Keratinocyte (primary cell): ENCODE results near the gene ZNF521. TPM values are rescaled to one million over a fixed set of nuclear protein-coding genes. Genes with fewer than 3 reads are reported as not detected.

Experiments
- DNase-seq: peaks from one replicate; pipeline ENCODE4 v3.0.0-alpha.2; 2011; ENCODE audit warnings: low read depth, missing footprints, low spot score
- FAIRE-seq: peaks from 2 replicates; lab custom pipeline; 2011; peaks lifted over from hg19 to GRCh38; lab: Jason Lieb, UNC
- H2AFZ ChIP-seq: 2 replicates; pipeline ENCODE4 v1.6.0; 2012; ENCODE audit warnings: low read length, control low read depth, inconsistent platforms; ENCODE audit not compliant: control insufficient read depth
- H3K27ac ChIP-seq: 2 replicates; pipeline ENCODE4 v1.5.1; 2011; ENCODE audit warnings: low read length; ENCODE audit not compliant: control insufficient read depth, insufficient read depth
- H3K27me3 ChIP-seq: 3 replicates; pipeline ENCODE4 v1.6.0; 2011; ENCODE audit warnings: low read length; ENCODE audit not compliant: control insufficient read depth, insufficient read depth; ENCODE audit errors: extremely low read depth
- H3K36me3 ChIP-seq, 2 experiments: 2 replicates in 1 of 2; 3 replicates in 1 of 2; pipeline ENCODE4 v1.5.1; 2011; ENCODE audit warnings: low read length in 2 of 2, mild to moderate bottlenecking in 1 of 2; ENCODE audit not compliant: control insufficient read depth in 2 of 2, insufficient read depth in 2 of 2; ENCODE audit errors: extremely low read depth in 1 of 2
- H3K4me1 ChIP-seq: 3 replicates; pipeline ENCODE4 v1.5.1; 2011; ENCODE audit warnings: low read length; ENCODE audit not compliant: control insufficient read depth, insufficient read depth; ENCODE audit errors: extremely low read depth
- H3K4me2 ChIP-seq: 3 replicates; pipeline ENCODE4 v1.6.0; 2011; ENCODE audit warnings: low read depth, low read length; ENCODE audit not compliant: control insufficient read depth, insufficient read depth; ENCODE audit errors: extremely low read depth
- H3K4me3 ChIP-seq, 3 experiments: fragments of 200-600 bp in 1 of 3; sonication (generic) in 1 of 3; 2 replicates in 2 of 3; 3 replicates in 1 of 3; pipeline ENCODE4 v1.5.1; 2011 to 2016; ENCODE audit warnings: low read length in 3 of 3, mild to moderate bottlenecking in 3 of 3, control low read depth in 2 of 3, inconsistent platforms in 1 of 3, low read depth in 1 of 3, mixed read lengths in 1 of 3, mixed run types in 1 of 3, moderate library complexity in 1 of 3; ENCODE audit not compliant: control insufficient read depth in 2 of 3, insufficient read depth in 2 of 3; ENCODE audit errors: extremely low read depth in 1 of 3
- H3K79me2 ChIP-seq: 2 replicates; pipeline ENCODE4 v1.6.0; 2012; ENCODE audit warnings: low read length; ENCODE audit not compliant: control insufficient read depth, insufficient read depth
- H3K9ac ChIP-seq: 3 replicates; pipeline ENCODE4 v1.6.0; 2011; ENCODE audit warnings: low read length; ENCODE audit not compliant: control insufficient read depth, insufficient read depth; ENCODE audit errors: extremely low read depth
- H3K9me1 ChIP-seq: 3 replicates; pipeline ENCODE4 v1.6.0; 2011; ENCODE audit warnings: low read length; ENCODE audit not compliant: control insufficient read depth, insufficient read depth; ENCODE audit errors: extremely low read depth
- H3K9me3 ChIP-seq: 2 replicates; pipeline ENCODE4 v1.5.1; 2012; ENCODE audit warnings: low read depth, low read length; ENCODE audit not compliant: control insufficient read depth
- H4K20me1 ChIP-seq: 3 replicates; pipeline ENCODE4 v1.6.0; 2011; ENCODE audit warnings: low read length; ENCODE audit not compliant: control insufficient read depth, insufficient read depth; ENCODE audit errors: extremely low read depth
- EZH2 ChIP-seq: IDR thresholded peaks from one replicate; pipeline ENCODE4 v1.6.1; 2012; ENCODE audit warnings: inconsistent platforms, mild to moderate bottlenecking, low read length, moderate library complexity
- dilution Hi-C: fragments of 300-500 bp; cut with MboI; formaldehyde crosslinking; loops from one replicate; pipeline ENCODE4 v1.7.0; 2020; ENCODE audit warnings: low sequenced_read_pairs; ENCODE audit not compliant: extremely low pct_ligation_motif_present
- polyA plus RNA-seq, 5 experiments: library from polyadenylated mRNA; depleted of rRNA in 3 of 5; stranded (reverse) in 3 of 5; stranded (forward) in 1 of 5; unstranded in 1 of 5; fragments of >200 nt; gene quantifications; 1 replicate in 1 of 5; 2 replicates in 3 of 5; 3 replicates in 1 of 5; pipeline versions ENCODE4 v1.2.1 to v1.2.3, GENCODE V29; 2011 to 2012; ENCODE audit warnings: missing spikeins in 2 of 5, low read depth in 1 of 5, low replicate concordance in 1 of 5
- TF ChIP-seq, protein P1 (sequence below), 3 experiments: IDR thresholded peaks in 1 of 3; conservative IDR thresholded peaks in 1 of 3; optimal IDR thresholded peaks in 1 of 3; 2 replicates in 2 of 3; 3 replicates in 1 of 3; pipeline versions ENCODE3 to v1.5.1; 2011; ENCODE audit warnings: low read length in 3 of 3, mild to moderate bottlenecking in 3 of 3, moderate library complexity in 2 of 3, control low read depth in 1 of 3, inconsistent platforms in 1 of 3; ENCODE audit not compliant: insufficient read depth in 2 of 3; ENCODE audit errors: extremely low read depth in 1 of 3

ZNF521 gene
- polyA plus RNA-seq, 1 donor (not counting 4 experiments of a cell fraction or from before 2014, with no cell fraction given): 0.07 TPM

DNA sequence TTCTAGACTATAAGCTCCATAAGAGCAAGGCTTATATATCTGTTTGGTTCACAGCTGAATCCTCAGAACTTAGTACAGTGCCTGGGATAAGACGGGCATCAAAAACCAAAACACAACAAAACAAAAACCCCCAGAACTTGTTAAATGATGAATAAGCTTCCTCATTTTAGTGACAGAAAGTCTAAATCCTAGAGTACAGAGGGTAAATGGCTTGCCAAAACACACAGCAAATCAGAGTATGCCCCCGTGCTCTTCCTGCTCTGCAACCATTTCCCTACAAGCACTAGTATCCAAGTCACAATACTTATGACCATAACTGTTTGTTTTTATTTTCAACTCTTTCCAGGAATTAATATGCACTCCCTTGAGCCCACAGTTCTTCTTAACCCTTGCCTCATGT is 10.1 kb downstream of the ZNF521 start:
- dilution Hi-C loops: no loop called here
- DNase-seq (no peak), FAIRE-seq (no peak)
- no peak for TF ChIP-seq EZH2
- TF ChIP-seq, protein P1, sequence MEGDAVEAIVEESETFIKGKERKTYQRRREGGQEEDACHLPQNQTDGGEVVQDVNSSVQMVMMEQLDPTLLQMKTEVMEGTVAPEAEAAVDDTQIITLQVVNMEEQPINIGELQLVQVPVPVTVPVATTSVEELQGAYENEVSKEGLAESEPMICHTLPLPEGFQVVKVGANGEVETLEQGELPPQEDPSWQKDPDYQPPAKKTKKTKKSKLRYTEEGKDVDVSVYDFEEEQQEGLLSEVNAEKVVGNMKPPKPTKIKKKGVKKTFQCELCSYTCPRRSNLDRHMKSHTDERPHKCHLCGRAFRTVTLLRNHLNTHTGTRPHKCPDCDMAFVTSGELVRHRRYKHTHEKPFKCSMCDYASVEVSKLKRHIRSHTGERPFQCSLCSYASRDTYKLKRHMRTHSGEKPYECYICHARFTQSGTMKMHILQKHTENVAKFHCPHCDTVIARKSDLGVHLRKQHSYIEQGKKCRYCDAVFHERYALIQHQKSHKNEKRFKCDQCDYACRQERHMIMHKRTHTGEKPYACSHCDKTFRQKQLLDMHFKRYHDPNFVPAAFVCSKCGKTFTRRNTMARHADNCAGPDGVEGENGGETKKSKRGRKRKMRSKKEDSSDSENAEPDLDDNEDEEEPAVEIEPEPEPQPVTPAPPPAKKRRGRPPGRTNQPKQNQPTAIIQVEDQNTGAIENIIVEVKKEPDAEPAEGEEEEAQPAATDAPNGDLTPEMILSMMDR (optimal IDR thresholded peaks at IDR 0.05 in 1 of 3, IDR thresholded peaks at IDR 0.05 in 1 of 3, conservative IDR thresholded peaks at IDR 0.05 in 1 of 3; ENCODE audit: extremely low read depth in 1 of 3, insufficient read depth in 2 of 3, low read length in 3 of 3): no peak
- H3K79me2 ChIP-seq: no peaks in the 10 kb centered on the region
- H3K27ac ChIP-seq: no peak overlapping the region
- H2AFZ ChIP-seq: no peak overlapping the region
- H3K27me3 ChIP-seq: peaks cover 5% of the 10 kb centered on the region
- H3K4me3 ChIP-seq: no peak overlapping the region
- H3K4me2 ChIP-seq: no peak overlapping the region
- H3K4me1 ChIP-seq: no peaks in the 10 kb centered on the region
- no peak overlapping the region for H3K9ac ChIP-seq
- H3K36me3 ChIP-seq: no peaks in the 10 kb centered on the region
- H4K20me1 ChIP-seq: no peaks in the 10 kb centered on the region
- no peaks in the 10 kb centered on the region for H3K9me3 ChIP-seq
- H3K9me1 ChIP-seq: no peaks in the 10 kb centered on the region

DNA sequence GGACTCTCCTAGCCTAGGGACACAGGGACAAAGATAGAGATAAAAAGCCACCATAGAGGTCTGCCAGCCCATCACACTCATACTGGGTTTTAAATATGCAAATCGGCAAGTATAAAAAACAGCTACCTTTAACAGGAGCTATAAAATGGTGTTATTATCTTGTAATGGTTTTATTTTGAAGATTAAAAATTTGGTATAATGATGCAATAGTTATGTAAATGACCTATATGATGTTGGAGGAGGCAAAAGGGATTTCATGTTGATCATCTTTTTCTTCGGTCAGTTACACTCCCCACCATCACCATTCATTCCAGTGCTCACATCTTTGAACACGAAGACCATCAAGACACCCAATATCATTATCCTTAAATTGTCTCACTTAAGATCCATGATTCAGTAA is 11.2 kb downstream of the ZNF521 start:
- no peak for TF ChIP-seq EZH2
- TF ChIP-seq, protein P1 (optimal IDR thresholded peaks at IDR 0.05 in 1 of 3, IDR thresholded peaks at IDR 0.05 in 1 of 3, conservative IDR thresholded peaks at IDR 0.05 in 1 of 3; ENCODE audit: extremely low read depth in 1 of 3, insufficient read depth in 2 of 3, low read length in 3 of 3): no peak
- no peaks in the 10 kb centered on the region for H4K20me1 ChIP-seq
- no peaks in the 10 kb centered on the region for H3K9me1 ChIP-seq
- H3K9ac ChIP-seq: no peak overlapping the region
- FAIRE-seq (no peak), DNase-seq (no peak)
- H2AFZ ChIP-seq: no peak overlapping the region
- H3K27me3 ChIP-seq: no peaks in the 10 kb centered on the region
- H3K27ac ChIP-seq: no peak overlapping the region
- H3K36me3 ChIP-seq: no peaks in the 10 kb centered on the region
- no peak overlapping the region for H3K4me3 ChIP-seq
- dilution Hi-C loops: no loop called here
- H3K4me1 ChIP-seq: no peaks in the 10 kb centered on the region
- H3K79me2 ChIP-seq: no peaks in the 10 kb centered on the region
- no peak overlapping the region for H3K4me2 ChIP-seq
- H3K9me3 ChIP-seq: no peaks in the 10 kb centered on the region
